Fibroblast of gingiva (primary cell): Measurements from ENCODE around the gene ZNF496.
"Not testable (repeated sequence)": the region's sequence is repeated elsewhere in the genome, so short reads cannot be mapped to it uniquely, and the experiment has no call there.

Experiments used
- DNase-seq: peaks from one replicate; pipeline ENCODE4 v3.0.0-alpha.2; 2011; ENCODE audit warnings: low read depth

The ZNF496 gene

DNA sequence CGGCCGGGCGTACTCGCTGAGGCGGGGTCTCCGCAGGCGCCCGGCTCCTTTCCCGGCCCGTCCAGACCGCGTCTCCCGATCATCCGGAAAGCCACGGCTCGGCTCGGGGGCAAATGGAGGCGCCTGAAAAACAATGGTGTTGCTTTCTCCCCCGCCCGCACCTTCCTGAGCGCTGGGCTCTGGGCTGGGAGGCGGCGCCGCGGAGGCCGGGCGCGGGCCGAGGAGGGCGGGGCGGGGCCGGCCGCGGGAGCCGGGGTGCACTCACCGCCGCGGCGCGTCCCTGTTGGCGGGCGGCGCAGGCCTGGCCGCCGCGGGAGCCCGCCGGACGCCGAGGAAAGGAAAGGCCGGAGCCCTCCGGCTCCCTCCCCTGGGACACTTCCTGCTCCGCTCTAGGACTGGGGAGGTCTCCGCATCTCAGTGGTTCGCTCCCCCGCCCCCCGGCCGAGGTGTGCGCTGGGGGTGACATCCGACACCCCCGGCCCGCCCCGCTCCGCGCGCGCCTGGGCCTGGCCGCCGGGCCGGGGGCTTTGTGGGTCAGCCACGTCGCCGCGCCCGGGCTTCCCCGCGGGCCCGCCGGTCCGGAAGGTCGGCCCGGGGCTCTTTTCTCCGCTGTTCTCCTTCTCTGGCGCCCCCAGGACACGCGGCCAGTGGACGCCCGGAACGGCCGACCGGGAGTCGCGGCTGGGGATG, at the start of gene ZNF496:
Gene ZNF496 (minus strand): TSS at position 343 of the 690 bp plus-strand sequence. CDS start 2,289 bp downstream, outside the sequence.
- peak; percentile 88 for DNase-seq

DNA sequence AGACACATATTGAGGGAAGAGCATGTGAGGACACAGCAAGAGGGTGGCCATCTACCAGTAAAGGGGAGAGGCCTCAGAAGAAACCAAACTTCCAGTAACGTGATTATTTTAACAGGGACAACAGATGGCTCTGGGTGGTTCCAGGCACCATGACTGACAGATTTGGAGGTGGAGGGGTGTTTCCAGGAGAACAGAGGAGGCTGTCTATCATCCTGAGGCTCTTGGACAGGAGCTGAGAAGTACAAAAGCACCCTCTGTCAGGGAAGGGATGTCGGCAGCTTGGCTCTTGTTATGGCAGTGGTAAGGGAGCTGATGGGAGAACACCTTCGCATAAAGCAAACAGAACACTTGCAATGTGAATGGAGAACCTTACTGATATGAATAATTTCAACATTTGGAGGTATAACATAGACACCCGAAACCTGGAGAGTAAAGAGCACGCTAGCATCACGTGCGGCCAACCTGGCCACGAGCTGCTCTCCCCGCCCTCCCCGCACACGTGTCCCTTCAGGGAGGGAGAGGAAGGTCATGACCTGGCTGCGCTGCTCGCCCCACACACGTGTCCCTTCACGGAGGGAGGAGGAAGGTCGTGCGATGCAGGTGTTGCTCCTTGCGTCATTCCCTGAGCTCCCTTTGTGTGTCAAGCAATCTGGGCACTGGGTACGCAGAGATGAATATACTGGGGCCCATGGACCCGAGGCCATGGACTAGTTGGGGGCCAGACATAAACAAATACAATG, 46.8 kb upstream of the ZNF496 start:
- DNase-seq: no peak

DNA sequence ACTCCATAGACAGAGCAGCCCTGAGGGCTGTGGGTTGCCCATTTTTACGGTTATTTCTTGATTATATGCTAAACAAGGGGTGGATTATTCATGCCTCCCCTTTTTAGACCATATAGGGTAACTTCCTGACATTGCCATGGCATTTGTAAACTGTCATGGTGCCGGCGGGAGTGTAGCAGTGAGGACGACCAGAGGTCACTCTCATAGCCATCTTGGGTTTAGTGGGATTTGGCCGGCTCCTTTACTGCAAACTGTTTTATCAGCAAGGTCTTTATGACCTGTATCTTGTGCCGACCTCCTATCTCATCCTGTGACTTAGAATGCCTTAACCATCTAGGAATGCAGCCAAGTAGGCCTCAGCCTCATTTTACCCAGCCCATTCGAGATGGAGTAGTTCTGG, 46.0 kb upstream of the ZNF496 start:
- DNase-seq: not testable (repeated sequence)

DNA sequence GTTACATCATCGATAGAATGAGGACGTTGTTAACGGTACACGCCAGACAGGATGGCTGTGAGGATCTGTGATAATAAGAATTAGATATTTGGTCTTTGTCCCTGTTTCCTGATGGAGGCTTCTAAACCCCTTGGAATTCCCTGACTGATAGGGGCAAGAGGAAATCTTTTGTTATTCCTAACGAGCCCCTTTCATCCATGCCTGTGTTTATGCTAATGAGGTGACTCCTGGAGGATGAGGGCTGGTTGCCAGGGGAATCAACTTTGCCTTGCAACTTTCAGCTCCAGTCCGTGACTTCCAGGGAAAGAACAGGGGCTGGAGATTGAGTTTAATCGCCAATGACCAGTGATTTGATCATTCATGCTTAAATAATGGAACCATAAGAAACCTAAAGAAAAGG, 45.0 kb upstream of the ZNF496 start:
- no peak for DNase-seq

DNA sequence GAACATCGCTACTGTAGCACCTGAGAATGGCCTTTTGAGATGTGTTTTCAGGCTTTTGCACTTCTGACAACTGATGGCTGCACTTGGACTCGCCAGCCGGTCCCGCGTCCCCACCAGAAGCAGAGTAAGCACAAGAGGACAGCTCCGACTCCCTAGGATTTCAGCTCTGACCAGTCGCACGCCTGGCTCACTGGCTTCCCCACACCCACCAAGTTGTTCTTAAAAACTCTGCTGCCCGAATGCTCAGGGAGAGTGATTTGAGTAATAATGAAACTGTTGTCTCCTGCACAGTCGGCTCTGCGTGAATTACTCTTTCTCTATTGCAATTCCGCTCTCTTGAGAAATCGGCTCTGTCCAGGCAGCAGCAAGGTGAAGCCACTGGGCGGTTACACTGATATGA, 44.1 kb upstream of the ZNF496 start:
- no peak for DNase-seq

DNA sequence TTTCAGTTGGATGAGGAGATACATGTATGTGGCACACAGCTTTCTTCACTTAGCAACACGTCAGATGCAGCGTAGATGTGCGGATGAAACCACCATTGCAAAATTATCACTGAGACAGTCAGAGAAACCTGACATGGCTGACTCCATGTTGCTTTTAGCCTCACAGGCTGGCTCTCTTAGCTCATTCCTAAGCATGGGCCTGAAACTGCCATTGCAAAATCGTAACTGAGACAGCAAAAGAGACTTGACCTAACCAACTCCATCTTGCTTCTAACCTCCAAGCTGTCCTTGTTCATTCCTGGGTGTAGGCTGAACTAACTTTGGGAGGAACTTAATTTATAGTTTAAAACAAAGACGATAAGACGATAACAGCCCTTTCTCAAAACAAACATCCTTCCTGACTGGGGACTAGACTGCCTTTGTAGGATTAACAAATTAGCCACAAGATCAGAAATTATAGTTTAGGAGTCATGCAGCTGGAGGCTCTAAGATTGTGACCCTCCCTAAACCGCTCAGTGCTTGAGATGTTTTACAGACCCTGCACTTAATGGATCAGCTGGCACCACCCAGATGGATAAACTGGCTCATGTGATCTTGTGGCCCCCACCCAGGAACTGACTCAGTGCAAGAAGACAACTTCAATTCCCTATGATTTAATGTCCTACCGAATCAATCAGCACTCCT, 43.1 kb upstream of the ZNF496 start:
- DNase-seq: not testable (repeated sequence)

DNA sequence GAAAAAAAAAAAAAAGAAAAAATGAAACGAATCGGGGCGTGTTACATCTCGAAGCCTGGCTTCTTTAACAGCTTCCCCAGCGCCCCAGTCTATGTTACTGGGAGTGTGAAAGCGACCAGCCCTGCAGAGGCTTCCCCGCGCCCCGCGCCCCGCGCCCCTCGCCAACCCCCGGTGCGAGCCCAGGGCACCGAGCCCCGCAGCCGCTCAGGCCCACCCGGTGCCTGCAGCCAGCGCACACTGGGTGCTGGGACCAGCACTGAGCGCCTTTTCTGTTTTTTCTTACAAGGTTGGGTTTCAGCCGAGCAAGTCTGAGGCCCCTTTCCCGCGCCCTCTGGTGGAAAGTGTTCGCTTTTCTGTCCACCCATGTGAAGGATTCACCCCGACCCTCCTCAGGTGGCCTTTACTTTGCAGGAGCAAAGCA, 42.1 kb upstream of the ZNF496 start:
- DNase-seq: peak; percentile 14

DNA sequence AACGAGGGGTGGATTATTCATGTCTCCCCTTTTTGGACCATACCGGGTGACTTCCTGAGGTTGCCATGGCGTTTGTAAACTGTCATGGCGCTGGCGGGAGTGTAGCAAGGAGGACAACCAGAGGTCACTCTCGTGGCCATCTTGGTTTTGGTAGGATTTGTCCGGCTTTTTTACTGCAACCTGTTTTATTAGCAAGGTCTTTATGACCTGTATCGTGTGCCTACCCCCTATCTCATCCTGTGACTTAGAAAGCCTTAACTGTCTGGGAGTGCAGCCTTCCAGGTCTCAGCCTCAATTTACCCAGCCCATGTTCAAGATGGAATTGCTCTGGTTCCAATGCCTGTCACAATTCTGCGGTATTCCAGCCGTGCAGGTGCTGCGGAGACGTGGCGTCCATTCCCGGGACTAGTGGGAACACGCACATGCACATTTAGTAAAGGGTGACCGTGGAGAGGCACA, 40.2 kb upstream of the ZNF496 start:
- DNase-seq: no peak

DNA sequence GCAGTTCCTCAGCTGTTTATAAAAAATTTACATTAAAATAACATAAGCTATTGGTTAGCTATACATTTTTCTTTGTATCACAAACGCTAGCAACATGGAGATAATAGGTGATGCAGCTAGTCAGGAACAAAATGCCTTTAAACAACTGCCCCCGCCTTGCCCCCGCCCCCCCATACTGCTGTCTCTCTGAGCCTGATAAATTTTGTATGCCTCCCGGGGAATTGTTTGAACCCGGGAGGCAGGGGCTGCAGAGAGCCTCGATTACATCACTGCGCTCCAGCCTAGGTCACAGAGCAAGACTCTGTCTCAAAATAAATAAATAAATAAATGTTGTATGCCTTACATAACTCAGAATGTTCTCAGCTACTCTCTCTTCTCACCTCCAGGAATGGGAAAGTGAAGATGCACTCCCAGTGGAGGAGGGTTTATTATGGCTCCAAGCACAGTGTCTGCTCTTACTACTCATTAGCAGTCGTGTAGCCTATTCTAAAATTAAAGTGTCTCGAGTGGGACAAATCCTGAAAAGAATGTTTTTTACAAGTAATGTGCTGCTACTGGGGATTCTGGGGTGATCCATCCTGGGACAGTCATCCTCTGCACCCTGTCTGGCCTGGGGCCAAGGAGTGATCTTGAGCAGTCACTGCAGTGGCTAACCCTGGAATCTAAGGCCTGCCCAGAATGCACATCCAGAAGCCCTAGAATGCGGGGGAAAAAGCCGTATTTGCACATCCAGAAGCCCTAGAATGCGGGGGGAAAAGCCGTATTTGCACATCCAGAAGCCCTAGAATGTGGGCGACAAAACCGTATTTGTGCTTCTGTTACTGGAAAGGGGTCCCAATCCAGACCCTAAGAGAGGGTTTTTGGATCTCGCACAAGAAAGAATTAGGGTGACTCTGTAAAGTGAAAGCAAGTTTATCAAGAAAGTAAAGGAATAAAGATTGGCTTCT, 39.4 kb upstream of the ZNF496 start:
- no peak for DNase-seq

DNA sequence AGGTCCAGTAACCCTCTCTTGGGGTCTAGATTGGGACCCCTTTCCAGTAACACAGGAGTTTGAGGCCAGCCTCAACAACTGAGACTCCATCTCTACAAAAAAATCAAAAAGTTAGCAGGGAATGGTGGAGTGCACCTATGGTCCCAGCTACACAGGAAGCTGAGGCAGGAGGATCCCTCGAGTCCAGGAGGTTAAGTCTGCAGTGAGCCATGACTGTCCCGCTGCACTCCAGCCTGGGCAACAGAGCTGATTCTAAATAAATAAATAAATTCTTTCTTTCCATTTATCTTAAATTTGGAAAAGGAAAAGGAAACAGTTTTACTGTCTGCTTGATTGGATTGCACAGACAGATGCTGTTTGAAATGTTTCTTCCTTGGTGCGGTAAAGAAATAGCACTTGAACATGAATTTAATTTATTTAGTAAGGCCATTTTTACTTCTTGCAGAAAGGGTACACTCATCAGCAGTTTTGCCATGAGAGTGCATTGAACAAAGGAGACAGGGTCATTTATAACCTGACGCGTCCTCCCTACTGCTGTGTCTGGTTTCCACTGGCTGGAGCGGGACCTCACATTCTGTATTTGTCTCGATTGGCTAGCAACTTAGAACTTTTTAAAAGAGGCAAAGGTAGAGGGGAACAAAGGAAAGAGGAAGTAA, 37.0 kb upstream of the ZNF496 start:
- DNase-seq: no peak

DNA sequence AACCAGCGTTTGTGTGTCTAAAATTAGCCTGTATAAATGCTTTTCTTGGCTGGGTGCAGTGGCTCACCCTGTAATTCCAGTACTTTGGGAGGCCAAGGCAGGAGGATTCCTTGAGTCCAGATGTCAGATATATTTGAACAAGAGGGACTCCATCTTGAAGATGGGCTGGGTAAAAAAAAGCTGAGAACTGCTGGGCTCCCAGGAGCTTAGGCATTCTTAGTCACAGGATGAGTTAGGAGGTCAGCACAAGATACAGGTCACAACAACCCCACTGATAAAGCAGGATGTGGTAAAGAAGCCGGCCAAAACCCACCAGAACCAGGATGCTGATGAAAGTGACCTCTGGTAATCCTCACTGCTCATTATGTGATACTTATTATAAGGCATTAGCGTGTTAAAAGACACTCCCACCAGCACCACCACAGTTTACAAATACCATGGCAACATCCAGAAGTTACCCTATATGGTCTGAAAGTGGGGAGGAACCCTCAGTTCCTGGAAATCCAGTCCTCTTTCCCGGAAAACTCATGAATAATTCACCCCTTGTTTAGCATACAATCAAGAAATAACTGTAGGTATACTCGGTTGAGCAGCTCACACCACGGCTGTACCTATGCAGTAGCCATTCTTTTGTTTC, 36.2 kb upstream of the ZNF496 start:
- no peak for DNase-seq

DNA sequence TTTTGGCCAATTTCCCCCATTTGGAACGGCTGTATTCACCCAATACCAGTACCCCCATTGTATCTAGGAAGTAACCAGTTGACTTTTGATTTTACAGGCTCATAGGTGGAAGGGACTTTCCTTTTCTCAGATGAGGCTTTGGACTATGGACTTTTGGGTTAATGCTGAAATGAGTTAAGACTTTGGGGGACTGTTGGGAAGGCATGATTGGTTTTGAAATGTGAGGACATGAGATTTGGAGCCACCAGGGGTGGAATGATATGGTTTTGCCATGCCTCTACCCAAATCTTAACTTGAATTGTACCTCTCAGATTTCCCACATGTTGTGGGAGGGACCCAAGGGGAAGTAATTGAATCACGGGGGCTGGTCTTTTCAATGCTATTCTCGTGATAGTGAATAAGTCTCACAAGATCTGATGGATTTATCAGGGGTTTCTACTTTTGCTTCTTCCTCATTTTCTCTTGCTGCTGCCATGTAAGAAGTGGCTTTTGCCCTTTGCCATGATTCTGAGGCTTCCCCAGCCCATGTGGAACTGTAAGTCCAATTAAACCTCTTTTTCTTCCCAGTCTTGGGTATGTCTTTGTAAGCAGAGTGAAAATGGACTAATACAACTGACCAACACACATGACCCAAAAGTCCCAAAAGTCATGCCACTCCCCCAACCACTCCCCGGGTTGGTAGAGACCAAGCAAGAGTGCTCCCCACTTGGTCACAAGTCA, 35.4 kb upstream of the ZNF496 start:
- no peak for DNase-seq

DNA sequence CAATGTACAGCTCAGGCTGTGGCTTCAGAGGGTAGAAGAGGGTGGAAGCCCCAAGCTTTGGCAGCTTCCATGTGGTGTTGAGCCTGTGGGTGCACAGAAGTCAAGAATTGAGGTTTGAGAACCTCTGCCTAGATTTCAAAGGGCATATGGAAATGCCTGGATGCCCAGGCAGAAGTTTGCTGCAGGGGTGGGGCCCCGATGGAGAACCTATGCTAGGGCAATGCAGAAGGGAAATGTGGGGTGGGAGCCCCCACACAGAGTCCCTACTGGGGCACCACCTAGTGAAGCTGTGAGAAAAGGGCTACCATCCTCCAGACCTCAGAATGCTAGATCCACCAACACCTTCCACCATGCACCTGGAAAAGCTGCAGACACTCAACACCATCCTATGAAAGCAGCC, 34.7 kb upstream of the ZNF496 start:
- DNase-seq: not testable (repeated sequence)

DNA sequence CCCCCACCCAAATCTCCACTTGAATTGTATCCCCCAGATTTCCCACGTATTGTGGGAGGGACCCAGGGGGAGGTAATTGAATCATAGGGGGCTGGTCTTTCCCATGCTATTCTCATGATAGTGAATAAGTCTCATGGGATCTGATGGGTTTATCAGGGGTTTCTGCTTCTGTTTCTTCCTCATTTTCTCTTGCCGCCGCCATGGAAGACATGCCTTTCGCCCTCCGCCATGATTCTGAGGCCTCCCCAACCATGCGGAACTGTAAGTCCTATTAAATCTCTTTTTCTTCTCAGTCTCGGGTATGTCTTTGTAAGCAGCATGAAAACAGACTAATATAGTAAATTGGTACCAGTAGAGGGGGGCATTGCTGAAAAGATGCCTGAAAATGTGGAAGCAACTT, 33.4 kb upstream of the ZNF496 start:
- DNase-seq: no peak

DNA sequence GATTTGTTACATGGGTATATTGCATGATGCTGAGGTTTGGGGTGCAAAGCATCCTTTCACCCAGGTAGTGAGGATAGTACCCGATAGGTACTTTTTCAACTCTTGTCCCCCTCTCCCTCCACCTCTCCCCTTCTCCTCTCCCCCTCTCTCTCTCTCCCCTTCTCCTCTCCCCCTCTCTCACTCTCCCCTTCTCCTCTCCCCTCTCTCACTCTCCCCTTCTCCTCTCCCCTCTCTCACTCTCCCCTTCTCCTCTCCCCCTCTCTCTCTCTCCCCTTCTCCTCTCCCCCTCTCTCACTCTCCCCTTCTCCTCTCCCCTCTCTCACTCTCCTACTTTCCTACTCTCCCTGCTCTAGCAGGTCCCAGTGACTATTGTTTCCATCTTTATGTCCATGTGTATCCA, 31.3 kb upstream of the ZNF496 start:
- not testable (repeated sequence) for DNase-seq

DNA sequence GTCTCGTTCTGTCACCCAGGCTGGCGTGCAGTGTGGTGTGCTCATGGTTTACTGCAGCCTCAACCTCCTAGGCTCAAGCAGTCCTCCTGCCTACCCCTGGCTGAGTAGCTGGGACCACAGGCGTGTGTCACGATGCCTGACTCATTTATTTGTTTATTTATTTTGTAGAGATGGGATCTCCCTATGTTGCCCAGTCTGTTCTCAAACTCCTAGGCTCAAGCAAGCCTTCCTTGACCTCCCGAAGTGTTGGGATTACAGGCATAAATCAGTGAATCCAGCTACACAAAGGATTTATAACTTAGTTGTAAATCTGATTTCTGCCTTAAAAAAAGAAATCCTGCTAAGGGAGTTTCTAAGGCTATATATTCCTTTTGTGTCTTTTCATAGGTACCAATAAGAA, 30.5 kb upstream of the ZNF496 start:
- no peak for DNase-seq

DNA sequence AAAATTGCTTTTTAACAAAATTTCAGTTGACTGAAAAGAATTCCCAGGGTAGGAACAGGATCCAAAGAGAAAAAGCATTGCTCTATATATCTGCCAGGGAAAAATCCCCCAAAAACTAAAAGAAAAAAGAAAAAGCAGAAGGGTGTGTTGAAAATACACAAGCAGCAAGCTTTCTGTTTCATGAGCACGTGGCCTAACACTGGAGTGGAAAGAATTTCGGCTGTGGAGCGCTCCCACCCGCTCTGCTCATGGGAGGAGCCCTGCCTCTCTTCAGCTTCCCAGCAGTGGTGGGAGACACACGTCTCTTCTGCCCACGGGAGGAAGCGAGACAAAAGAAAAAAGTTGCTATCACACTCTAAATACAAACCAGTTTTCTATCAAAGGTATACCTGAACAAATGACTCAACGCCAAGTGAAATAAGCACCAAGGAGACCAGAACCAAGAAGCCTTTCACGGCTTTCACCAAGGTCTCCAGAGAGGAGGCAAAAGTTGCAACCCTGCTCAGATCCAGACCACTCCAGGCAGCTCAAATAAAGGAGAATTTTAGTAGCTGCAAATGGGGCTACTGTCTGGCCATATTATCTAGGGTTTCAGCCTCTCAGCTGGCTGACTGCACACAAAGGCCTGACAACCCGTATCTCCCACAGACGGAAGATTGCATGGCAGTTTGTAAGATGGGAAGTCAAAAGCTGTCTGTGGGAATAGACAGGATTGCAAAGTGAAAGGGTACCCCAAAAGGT, 29.5 kb upstream of the ZNF496 start:
- no peak for DNase-seq

DNA sequence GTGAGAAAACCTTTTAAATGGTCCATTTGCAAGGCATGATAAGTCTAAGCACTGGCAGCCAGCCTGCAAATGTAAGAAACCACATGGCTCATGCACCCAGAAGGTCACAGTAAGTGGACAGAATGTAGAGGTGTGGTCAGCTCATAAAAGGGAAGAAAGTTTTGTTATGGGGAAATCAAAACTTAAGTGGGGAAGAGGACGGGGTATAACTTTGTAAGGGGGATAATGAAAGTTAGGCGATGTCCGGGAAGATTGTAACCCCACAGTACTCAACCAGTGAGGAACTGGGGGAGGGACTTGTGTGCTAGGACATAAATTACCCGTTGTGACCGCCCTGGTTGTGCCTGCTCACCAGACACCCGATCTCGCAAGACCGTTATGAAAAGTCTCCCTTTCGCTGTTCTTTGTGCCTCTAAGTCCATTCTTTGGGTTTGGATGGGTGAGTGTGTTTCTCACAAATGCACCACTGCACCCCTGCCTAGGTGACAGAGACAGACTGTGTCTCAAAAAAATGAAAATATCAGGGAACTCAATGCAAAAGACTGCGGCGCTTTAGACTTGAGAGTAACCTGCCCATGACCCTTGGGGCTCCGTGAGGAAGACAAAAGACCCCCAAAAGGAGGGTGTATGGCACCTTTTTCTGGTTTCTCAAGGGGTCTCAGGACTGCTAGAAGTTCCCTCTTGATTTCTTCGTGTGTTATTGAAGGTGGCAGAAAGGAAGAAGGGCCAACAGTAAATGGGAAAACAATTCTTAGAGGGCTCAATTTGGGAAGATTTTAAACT, 28.6 kb upstream of the ZNF496 start:
- no peak for DNase-seq

DNA sequence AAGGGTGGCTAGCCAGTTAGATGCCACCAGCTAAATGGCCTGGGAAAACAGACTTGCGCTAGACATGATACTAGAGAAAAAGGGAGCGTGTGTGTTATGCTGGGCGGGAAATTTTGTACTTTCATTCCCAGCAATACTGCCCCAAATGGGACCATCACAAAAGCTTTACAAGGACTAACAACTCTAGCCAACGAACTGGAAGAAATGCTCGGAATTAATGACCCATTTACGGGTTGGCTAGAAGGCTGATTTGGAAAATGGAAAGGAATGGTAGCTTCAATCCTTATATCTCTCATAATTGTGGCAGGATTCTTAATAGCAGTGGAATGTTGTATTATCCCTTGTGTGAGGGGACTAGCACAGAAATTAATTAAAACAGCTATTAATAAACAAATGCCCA, 27.9 kb upstream of the ZNF496 start:
- no peak for DNase-seq
